ENCODE measurements around the gene RAC2.

RAC2 gene

DNA sequence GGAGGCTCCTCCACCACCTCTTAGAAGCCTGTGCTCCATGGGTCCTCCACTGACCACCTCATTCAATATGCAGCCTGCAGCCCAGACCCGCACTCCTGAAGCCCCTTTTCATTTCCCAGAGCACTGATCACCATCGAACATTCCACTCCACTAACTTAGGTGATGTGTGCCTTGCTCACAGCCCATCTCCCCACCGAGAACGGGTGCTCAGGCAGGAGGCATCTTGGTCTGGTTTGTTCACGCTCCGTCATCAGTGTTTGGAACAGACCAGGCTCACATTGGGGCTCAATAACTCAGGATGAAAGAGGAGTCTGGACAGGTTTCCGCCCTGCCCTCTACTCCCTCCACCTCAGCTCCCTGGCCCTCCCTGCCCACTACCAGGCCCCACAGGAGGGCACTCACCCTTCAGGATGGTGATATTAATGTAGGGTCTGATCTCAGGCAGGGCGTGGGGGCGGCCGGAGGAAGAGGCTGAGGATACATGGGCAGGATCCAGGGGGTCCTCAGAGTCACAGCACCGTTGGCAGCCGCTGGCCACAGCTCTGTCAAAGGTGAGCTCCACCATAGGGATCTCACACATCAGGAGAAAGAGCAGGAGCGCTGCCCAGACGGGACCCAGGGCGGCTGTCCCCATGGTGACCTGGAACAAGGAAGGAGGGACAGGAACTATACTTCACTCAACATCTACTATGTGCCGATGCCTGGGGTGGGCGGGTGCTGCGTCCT is 59.1 kb downstream of the RAC2 start:
- DNase-seq: no peak

DNA sequence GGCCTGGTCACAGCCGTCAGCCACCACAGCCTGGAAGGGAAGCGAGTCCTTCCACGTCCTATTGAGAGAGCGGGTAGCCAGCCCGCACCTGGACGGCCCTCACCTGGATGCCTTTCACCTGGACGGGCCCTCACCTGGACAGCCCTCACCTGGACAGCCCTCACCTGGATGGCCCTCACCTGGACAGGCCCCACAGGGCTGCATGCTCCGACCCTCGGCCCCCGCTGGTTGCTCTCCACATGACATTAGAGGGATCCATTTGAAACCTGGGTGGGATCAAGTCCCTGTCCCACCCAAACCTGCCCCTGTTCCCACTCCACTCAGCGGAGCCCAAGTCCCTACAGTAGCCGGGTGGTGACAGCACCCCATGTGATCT is 59.7 kb downstream of the RAC2 start:
- no peak for DNase-seq

DNA sequence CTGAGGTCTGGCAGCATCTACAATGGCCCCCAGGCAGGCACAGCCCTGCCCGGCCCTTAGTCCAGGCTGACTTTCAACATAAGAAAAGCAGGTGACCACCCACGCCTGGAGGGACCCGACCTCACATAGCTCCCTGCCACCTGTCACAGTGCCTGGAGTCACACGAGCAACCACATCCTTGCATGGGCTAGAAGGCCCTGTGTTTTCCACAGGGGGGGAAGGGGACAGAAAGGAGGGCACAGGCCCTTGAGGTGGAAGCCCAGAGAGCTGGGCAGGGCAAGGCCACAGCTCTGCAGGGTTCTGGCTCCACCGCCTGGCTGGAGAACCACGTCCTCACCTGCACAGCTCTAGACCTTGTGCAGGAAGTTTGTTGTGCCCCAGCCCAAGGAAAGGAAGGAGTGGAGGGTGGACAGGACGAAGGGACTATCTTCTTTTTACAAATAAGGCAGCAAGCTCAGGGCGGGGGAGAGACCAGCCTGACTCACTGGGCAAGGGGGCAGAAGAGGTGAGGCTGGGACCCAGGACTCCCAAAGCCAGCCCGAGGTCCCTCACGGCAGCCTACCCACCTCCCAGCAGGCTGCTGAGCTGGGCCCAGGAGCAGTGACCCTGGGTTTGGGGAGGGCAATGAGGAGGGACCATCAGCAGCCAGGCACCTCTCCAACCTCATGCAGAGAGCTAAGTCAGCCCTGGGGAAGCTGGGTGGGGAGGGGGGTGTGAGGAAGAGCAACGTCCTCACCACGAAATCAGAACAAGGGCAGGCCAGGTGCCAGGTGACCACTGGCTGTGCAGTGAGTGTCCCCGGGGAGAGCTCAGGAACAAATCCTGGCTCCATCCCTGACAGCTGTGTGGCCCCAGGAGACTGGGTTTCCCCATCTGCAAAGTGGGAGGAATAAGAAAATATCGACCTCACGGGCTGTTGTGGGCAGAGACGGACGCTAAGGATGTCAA is 60.4 kb downstream of the RAC2 start:
- no peak for DNase-seq

DNA sequence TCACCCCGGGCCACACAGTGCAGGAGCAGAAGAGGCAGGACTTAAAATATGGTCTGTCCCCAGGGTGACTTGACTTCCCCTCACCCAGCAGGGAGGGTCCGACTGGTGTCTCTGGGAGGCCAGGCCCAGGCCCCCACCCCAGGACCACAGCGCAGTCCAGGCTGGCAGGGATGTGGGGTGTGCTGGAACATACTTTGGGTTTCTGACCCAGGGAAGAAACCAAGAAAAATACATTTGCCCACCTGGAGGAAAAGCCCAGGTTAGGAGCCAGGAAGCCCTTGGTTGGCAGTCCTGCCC is 61.2 kb downstream of the RAC2 start:
- DNase-seq: no peak

DNA sequence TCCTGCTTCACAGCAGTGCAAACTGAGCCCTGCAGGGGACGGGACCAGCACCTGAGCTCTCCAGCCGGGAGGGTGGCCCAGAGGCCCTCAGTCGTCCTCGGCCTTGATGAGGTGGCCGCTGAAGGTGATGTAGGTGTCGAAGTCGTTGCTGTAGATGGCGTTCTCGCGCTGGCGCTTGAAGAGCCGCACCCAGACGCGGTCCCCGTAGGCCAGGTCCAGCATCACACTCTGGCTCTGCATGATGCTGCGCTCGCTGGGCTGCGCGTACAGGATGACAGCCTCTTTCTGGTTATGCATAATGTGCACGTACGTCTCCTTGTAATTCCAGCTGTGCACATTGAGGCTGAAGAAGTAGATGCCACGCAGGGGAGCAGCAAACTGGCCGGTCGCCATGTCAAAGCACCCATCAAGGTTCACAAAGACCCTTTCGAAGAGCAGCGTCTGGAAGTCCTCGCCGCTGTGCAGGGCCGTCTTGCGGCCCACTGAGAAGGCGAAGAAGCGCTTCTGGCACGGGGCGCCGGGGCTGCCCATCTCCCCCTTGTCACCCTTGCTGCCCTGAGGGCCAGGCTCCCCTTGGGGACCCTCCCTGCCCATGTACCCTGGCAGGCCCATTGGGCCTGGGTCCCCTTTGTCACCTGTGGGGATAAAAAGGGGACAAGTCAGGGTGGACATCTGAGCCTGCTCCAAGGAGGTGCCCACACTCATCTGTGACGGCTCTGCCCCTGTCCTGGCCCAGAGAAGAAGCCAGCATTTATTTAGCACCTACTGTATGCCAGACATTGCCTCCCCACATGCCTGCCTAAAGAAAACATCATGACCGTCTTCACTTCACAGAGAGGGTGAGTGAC is 61.7 kb downstream of the RAC2 start:
- DNase-seq: no peak

DNA sequence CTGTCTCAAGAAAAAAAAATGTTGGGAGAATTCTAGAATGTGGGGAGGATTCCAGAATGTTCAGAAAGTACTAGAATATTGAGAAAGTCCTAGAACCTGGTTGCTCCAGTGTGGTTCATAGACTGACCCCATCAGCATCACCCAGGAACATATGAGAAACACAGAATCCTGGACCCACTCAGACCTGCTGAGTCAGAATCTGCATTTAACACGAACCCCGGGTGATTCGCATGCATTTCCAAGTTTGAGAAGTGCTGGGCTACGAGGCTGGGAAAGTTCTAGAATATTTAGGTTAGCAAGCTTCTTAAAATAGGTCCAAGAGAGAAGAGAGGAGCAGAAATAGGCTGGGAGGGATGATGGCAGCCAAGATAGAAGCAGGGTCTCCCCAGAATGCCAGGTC is 62.4 kb downstream of the RAC2 start:
- DNase-seq: no peak

DNA sequence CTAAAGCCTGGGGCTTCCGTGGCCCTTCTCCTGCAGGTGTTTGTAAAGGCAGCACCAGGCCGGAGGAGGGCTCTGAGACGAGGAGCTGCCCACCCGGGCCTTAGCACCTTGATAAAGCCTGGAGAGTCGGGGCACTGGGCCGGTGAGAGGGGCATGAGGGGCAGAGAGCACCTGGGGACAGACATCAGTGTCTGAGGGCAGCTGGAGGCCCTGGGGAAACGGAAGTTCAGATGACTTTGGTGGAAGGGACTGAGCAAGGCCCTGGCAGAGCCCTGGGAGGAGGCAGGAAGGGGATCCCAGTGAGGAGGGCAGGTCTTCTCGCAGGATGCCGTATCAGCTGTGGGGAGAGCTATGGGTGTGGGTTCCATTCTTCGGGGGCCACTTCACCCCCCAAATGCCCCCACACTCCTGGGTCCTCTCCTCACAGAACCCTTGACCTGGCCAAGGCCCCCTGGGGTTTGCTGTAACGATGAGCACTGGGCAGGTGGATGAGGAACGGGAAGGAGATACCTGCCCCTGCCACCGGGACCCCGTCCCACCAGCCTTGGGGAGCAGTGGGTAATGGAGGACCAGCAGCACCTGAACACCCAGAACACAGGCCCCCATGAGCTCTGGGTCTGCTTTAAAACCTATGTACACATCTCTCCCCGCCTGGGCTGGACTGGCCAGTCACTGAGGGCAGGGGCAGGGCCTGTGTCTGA is 63.4 kb downstream of the RAC2 start:
- DNase-seq: no peak

DNA sequence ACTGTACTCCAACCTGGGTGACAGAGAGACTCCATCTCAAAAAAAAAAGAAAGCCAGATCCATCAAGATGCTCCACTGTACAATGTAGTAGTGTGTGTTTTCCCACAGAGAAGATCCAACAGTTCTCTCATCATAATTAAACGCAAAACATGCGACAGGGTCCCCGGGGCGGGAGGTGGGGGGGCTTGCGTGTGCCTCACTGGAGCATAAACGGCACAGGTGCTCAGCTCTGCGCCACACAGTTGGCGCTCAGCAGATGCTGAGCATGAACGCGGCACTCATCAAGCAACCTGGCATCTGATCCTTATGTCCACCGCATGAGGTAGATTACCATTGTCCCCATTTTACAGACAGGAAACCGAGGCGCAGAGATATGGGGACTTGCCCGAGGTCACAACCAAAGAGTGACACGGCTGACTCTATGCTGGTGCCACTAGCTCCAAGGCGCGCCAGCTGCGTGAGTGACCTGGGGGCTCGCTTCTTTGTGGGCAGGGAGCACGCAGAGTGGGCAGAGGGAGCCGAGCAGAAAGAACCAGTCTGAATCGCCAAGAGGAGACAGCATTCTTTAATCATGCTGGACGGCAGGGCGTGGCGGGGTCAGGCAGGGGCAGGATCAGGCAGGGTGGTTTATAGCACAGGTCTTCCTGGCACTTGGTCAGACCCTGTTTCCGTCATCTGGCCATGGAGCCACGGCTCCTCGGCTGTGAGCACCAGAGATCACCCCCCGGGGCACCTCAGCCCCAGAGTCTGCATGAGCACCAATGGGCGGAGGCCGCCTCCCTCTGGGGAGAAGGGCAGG is 64.2 kb downstream of the RAC2 start:
- no peak for DNase-seq

DNA sequence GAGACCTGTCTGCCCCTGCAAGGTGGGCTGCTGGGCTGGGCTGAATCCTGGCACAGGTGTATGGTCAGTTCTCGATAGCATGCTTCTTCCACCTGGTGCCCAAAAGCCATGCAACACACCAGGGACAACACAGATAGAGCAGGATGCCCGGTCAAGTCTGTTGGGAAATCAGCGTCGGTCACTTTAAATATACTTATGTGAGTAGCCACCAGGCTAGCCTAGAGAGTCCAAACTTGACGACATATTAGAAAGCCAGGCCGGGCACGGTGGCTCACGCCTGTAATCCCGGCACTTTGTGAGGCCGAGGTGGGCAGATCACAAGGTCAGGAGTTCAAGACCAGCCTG is 65.0 kb downstream of the RAC2 start:
- DNase-seq: no peak

DNA sequence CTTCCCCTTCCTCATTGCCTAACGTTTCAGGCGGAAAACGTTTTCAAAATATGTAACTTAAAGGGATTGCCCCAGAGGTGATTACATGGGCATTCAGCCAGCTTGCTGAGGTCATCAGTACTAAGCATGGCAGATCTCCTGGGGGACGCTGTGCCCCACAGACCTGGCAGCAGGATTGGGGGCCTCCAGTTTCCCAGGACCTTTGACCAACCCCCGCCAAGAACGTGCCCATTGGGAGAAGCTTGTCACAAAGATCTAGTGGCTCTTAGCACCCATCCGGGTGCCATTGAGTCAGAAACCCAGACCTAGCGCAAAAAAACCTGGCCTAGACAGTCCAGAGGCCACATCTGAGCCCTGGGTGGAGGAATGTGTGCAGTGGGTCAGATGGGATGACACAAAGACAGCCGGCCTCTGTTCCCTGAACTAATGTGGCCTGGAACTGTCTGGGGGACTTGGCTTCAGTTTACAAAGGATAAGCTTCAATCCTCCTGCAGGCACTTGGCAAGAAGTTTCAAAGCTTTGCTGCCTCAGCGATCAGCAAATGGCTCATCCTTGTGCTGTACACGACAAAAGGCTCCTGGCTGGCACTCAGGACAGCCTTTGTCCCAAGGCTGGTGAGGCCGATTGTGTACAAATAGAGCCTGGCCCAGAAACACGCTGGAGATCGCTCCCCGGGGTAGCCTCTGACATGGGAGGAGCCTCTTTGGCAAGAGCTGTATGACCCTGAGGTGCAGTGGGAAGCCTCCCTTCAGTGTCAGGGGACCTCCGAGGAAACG is 65.5 kb downstream of the RAC2 start:
- DNase-seq: no peak

DNA sequence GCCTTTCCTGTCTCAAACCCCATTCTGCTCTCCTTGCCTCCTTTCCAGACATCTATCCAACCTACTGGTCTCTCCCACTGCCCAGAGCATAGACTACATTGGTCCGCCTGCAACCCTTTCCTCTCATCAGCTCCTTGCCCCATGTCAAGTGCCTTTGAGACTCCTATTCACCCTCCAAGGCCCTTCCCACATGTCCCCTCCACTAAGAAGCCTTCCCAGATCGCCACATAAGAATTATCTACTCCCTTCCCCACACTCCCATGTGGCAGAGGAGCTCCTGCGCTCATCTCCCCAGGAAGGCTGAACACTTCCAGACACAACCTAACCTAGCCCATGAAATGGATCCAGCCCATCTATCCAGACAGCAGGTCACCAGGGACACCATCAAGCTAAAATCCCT is 66.3 kb downstream of the RAC2 start:
- no peak for DNase-seq

DNA sequence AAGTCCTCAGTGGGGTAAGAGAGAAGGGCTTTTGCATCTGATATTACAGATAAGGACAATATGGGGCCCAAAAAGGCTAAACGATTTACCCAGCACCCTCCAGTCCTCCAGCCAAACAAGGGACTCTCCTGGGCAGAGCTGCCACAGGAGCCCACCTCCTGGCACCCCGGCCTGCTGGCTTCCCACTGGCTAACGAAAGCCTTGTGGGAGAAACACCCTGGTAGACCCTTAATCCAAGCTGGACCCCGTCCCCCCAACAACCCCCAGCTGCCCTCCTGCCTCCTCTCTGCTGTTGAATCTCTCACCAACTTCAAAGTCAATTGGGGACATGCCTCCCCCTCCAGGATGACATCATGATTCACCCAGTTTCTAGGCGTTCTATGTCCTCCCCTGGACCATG is 66.8 kb downstream of the RAC2 start:
- DNase-seq: no peak

DNA sequence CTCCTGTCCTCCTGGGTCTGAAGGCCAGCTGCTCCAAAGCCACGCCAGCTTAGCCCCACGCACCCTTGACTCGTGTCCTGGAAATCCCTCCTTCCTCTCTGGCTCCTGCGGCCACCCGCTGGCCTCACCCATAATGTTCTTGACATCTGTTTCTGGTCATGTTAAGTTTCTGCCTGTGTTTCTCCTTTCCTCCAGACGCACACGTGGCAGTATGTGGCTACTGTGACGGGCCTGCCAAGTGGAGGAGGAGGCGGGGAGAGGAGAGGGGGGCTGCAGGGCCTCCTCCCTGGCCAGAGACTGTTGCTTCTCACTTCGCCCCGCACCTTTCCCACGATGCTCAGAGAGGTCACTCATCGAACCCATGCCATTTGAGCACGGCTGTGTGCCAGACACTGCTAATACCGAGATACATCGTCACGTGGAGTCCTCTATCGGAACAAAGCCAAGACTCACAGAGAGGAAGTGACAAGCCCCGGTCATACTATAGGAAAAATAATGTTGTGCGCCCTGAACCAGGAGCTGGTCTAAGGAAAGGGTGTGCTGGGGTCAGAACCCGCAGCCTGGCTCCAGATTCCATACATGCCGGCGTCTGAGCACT is 67.5 kb downstream of the RAC2 start:
- no peak for DNase-seq

DNA sequence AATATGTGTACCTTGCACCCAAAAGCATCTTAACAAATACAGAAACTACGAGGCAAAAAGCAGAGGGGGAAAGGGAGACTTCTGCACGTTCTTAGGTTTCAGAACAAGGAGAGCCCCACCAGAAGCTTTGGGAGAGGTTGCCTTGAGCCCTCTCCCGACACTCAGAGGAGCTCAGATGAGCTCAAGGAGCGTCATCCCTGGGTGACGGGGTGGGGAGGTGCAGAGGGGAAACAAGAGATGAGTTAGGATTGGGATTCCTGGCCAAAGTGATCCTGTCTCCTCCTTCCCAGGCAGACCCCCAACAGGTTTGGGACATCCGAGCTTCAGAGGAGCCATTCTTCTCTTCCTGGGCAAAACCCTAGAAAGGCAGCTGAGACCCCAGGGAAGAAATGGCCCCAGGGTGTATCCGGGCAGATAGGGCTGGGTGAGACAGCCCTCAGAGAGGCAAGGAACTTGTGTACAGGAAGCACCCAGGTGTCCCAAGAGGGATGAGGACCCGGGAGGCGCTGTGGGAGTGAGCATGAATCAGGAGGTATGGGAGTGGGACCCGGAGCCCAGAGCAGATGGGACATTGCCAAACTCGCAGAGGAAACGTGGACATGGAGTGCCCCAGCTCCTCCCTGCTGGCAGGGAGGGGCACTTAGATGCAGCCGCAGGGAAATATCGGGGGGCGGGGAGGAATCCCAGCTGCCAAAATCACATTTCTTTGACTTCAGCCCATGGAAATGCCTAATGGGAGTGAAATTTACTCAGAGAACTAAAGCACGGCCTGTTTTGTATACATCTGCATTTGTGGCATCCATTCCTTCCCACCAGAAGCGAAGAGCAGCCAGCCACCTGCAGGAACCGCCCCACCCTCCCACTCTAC is 68.4 kb downstream of the RAC2 start:
- no peak for DNase-seq
